GM12801 (cell line): ENCODE results near the gene PHF11.

Experiments used
- CTCF ChIP-seq: IDR thresholded peaks from one replicate; pipeline ENCODE4 v1.5.1; 2011; ENCODE audit warnings: control low read depth; ENCODE audit not compliant: insufficient read length; ENCODE audit errors: extremely low read depth

Gene PHF11

GRCh38 chr13:49536144-49536873 is 40.6 kb downstream of the PHF11 start:
- TF ChIP-seq CTCF, result no peak

GRCh38 chr13:49538404-49538803 is 42.7 kb downstream of the PHF11 start:
- TF ChIP-seq CTCF, result no peak

- no peak for TF ChIP-seq CTCF
Observed at GRCh38 chr13:49539313-49539712, 43.6 kb downstream of the PHF11 start.

- TF ChIP-seq CTCF, result no peak
Observed at GRCh38 chr13:49539746-49540145, 44.0 kb downstream of the PHF11 start.

GRCh38 chr13:49540552-49540951 is 44.8 kb downstream of the PHF11 start:
- no peak for TF ChIP-seq CTCF

- no peak for TF ChIP-seq CTCF
Observed at GRCh38 chr13:49543656-49544055, 47.9 kb downstream of the PHF11 start.

GRCh38 chr13:49545661-49546060 is 49.9 kb downstream of the PHF11 start:
- no peak for TF ChIP-seq CTCF

- no peak for TF ChIP-seq CTCF
Observed at GRCh38 chr13:49546561-49546960, 50.8 kb downstream of the PHF11 start.
